Stimulated activated CD4-positive, alpha-beta T cell treated with anti-CD3 and anti-CD28 coated beads, Interleukin-15, amount 100 ng/mL, for 24 hours (primary cell): ENCODE measurements around the gene ANKS4B.
A peak's percentile ranks its signal among the peaks of the same experiment; 100 is the strongest.
"Not testable (repeated sequence)": the region's sequence is repeated elsewhere in the genome, so short reads cannot be mapped to it uniquely, and the experiment has no call there.

ENCODE experiments used
- DNase-seq: peaks from one replicate; pipeline ENCODE4 v3.0.0-alpha.2; 2020

Gene ANKS4B, protein sequence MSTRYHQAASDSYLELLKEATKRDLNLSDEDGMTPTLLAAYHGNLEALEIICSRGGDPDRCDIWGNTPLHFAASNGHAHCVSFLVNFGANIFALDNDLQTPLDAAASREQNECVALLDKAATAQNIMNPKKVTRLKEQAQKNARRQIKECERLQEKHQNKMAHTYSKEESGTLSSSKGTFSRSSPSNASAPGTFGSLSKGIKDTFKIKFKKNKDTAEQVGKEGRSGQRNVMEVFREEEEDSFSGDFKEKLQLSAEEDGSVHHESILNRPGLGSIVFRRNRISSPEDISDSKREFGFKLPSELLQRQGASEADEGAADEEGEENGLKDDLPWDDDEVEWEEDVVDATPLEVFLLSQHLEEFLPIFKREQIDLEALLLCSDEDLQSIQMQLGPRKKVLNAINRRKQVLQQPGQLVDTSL

DNA sequence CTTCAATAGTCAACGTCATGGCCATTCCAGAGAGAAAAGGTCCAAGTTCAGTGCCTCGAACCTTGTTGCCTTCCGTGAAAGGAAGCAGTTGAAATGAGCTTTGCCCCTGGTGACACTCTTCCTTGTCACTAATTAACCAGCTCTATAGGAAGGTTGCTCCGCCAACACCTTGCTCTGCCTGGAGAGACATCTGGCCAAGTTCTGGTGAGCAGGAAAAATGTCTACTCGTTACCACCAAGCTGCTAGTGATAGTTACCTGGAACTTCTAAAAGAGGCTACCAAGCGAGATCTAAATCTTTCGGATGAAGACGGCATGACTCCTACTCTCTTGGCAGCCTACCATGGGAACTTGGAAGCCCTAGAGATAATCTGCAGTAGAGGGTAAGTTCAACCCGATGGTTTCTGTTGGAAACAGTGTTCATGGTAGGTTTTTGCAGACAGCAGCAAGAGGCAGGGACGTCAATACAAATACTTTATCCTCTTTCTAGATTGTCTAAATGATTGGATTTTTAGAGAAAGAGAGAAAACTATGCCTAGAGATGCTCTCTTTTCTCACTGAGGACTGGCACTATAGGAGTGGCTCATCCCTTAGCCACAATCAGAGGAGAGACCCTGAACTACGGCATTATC, at the start of gene ANKS4B:
TSS of gene ANKS4B (plus strand) at position 179 of the 630 bp plus-strand sequence. CDS start at position 218, 39 bp downstream.
- DNase-seq: no peak

DNA sequence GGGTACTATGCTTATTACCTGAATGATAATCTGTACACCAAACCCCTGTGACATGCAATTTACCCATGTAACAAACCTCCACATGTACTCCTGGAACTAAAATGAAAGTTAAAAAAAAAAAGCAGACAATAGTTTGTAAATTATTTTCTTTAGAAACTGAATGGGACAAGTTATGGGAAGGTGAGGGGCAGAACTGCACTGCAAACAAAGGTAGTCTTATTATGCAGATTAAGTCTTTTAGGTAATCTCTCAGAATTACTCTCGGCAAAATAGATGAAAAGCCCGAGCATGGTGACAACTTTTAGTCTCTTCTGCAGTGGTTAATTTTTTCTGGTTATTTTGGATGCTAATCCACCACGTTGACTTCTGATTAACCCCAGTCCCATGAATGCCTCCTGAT, 49.5 kb upstream of the ANKS4B start:
- DNase-seq: no peak

DNA sequence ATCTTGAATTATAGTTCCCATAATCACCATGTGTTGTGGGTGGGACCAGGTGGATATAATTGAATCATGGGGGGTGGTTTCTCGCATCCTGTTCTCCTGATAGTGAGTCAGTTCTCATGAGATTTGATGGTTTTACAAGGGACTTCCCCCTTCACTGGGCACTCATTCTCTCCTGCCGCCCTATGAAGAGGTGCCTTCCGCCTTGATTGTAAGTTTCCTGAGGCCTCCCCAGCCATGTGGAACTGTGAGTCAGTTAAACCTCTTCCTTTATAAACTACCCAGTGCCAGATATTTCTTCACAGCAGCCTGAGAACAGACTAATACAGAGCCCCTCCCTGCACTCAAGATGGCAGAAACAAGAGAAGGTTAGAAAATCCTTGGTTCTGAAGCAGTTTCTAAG, 48.7 kb upstream of the ANKS4B start:
- DNase-seq: peak; percentile 56

DNA sequence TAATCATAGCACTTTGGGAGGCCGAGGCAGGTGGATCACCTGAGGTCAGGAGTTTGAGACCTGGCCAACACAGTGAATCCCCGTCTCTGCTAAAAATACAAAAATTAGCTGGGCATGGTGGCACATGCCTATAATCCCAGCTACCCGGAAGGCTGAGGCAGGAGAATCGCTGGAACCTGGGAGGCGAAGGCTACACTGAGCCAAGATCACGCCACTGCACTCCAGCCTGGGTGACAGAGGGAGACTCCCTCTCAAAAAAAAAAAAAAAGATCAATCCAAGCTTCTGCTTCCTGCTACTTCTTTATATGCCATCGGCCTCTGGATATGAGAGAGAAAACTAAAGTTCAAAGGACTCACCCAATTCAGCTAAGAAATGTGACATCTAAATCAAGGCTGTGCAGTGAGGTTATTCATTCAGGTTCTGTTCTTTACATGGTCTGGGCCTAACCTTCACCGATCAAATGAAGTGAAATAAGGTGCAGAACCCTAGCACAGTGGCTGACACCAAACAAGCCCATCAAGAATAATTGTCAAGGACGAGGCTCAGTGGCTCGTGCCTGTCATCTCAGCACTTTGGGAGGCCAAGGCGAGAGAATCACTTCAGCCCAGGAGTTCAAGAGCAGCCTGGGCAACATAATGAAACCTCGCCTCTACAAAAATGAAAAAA, 47.7 kb upstream of the ANKS4B start:
- DNase-seq: no peak

DNA sequence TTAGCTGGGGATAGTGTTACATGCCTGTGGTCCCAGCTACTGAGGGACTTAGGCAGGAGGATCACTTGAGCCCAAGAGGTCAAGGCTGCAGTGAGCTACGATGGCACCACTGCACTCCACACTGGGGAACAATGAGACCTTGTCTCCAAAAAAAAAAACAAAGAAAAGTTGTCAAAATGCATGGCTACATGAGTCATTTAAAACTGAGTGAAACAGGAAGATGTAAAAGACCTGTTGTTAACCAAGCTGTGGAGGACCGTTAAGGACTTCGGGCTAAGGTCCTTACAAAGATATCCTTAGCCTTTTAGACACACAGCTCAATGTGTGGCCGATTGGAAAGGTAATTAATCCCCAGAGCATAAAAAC, 47.2 kb upstream of the ANKS4B start:
- no peak for DNase-seq

DNA sequence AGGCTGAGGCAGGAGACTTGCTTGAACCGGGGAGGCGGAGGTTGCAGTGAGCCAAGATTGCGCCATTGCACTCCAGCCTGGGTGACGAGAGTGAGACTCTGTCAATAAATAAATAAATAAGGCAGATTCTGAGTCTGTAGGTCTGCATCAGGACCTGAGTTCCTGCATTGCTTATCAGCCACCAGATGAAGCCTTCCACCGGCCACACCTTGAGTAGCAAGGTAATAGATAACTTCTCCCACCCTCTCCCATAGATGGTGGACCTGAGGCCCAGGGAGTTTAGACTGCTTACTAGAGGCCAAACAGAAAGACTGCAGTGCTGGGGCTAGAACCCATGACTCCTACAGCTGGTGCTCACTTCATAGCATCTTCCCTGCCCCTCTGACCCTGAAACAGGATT, 44.2 kb upstream of the ANKS4B start:
- no peak for DNase-seq

DNA sequence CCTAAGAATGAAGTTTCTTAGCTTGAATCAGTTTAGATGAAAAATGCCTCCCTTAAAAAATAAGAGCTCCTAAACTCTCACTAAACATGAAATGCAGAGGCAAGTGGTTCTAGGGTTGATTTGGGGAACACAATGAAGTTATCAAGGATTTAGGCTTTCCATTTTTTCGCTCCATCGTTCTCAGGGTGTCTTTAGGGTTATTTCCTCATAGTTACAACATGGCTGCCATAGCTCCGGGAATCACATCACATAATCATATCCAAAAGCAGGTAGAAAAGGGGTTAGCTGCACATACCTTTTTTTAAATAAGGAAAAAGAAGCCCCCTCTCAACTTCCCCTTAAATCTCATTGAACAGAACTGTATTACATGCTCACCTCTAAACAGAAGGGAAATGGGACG, 43.5 kb upstream of the ANKS4B start:
- no peak for DNase-seq

DNA sequence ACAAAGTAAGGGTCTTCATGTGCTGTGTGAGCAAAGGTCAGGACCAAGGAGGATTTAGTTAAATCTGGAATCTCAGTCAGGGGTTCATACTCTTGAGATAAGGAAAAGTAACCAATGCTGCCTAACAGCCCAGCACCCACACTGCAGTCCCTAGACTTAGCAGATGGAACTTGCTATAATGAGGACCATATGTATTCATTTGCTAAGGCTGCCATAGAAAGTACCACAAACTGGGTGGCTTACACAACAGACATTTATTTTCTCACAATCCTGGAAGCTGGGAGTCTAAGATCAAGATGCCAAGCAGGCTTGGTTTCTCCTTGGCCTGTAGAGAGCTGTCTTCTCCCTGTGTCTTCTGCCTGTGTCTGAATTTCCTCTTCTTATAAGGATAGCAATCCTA, 42.9 kb upstream of the ANKS4B start:
- DNase-seq: no peak

DNA sequence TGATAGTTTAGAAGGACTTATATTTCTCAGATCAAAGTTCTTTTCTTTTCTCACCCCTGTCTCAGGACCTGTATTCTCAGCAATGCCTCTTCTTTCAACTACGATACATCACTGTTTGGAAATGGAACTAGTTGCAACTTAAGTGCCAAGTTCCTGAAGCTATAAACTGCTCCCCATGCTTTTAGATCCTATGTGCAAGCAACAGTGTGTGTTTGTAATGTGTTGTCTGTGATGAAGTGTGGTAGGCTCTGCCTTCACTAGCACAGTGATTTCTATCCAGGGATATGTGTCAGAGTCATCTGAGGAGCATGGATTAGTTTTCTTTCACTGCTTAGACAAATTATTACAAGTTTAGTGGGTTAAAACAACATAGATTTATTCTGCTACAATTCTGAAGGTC, 40.5 kb upstream of the ANKS4B start:
- no peak for DNase-seq

DNA sequence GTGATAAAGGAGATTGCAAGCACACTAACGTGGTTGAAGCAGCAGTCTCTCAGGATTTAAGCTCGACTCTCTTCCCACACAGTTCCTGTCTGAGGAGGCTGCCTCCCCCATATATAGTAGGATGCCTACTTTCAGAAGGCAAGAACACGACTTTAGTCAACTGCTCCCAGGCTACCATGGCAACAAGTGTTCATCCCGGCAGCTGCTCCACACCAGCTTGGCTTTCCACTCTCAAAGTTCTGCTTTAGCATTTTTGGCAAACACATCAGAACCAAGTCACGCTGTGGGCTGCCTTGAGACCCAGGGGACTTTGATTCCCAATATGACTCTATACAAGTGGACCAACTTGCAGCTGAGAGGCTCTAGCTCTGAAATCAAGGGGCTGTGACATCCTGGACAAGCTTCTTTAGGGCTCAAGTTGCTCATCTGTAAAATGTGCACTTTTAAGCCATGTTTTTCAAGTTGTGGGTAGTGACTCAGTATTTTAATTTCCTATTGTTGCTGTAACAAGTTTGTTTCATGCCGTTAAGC, 38.7 kb upstream of the ANKS4B start:
- no peak for DNase-seq

DNA sequence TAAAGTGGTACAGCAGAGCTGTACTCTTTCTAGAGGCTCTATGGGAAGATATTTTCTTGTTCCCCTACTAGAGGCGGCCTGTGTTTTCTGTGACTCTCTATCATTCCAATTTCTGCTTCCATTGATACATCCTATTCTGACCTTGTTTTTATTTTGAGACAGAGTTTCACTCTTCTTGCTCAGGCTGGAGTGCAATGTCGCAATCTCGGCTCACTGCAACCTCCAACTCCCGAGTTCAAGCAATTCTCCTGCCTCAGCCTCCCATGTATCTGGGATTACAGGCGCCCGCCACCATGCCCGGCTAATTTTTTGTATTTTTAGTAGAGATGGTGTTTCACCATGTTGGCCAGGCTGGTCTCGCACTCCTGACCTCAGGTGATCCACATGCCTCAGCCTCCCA, 38.2 kb upstream of the ANKS4B start:
- DNase-seq: not testable (repeated sequence)

DNA sequence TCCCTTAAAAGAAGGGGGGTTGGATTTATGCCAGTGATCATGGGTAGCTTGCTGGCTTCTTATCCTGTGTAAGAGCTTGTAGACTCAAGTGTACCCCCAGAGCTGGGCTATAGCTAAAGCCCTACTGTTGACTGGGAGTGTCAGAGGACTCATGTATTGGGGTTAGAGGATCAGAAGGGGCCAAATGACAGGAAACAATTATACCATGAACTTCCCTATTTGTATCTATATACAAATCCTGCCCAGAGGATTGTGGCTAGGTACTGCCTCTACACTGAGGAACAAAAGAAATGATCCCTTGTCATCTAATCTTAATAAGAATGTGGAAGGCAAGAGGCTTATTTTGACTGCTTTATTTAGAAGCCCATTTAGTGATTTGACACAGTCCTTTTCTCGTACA, 36.4 kb upstream of the ANKS4B start:
- no peak for DNase-seq

DNA sequence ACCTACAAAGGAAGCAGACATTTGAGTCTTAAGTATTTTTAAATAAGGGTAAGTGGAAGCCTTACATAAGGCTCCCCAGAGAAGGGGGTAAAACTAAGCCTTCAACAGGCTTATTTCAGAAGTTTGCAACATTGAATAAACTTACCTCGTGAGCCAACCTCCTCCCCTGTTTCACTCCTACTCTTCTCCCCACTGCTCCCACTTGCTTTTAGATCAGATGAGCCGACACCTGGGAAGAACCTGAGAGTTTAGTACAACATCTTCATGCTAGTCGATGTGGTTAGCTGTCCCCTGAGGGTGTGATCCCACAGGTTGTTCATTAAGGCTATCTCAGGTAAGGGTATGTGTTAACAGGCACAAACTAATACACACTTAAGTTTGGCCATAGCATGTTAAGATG, 35.9 kb upstream of the ANKS4B start:
- no peak for DNase-seq

DNA sequence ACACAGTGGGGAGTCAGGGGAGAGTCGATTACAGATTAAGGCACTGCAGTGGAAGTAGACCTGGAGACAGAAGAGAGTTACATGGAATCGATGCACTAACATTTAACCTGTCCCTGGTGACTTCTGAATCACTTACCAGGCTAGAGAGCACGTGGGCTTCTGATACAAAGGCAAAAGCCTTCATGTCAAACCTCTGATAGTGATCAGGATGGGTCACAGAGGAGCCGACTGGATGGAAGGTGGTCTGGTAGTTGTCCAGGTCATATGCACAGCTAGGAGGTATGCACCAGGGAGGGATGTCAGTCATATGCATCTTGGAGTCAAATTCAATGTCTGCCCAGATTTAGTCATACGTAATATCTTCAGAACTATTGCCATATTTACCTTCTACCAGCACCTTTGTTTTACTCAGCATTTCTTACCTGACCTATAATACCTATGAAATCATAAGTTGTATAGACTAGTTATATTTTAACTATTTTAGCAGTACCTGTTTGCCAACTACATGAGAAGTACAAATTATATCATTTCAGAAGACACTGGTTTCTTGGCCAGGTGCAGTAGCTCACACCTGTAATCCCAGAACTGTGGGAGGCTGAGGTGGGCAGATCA, 33.8 kb upstream of the ANKS4B start:
- DNase-seq: no peak

DNA sequence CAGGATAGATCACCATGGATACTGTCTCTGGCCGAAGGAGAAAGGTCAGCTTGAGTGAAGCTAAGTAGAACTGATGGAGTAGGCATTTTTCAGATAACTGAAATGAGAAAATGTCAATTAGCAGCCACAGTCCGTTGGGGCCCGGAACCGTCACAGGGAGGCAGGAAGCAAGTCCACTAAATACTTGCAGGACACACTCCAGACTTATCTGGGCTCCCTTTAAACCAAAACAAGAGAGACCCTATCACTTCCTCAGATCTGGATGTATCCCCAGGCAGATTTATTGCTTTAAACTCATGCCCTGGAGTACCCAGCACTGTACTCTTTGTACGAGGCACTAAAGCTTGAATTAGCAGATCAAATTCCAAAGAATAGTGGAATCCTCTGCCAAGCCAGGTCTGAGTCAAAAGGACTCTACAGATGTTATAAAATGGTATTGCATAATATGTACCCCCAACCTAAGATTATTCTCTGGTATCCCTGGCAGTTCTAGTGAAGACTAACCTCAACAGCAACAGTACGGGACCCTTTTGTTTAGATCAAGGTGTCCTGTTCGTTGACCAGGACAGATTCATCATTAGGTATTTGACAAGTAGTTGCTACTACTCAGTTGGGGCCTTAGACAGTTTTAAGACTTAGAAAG, 30.2 kb upstream of the ANKS4B start:
- no peak for DNase-seq

DNA sequence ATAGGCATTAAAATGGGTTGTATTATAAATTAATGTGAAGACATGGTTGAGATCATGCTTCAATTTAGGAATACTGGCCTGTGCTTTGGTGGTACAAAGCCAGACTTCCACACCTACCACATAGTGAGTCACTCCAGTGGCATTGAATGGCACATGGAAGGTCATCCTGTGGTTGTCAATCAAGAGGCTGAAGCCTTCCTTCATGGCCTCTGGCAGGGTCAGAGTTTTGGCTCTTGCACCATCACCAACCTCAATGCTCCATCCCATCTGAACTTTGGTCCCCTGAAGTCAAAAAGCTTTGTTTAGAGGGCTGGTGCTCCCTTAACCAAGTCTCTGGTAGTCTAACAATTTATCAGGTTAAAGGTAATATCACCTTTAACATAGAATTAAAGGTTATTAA, 28.2 kb upstream of the ANKS4B start:
- DNase-seq: no peak

DNA sequence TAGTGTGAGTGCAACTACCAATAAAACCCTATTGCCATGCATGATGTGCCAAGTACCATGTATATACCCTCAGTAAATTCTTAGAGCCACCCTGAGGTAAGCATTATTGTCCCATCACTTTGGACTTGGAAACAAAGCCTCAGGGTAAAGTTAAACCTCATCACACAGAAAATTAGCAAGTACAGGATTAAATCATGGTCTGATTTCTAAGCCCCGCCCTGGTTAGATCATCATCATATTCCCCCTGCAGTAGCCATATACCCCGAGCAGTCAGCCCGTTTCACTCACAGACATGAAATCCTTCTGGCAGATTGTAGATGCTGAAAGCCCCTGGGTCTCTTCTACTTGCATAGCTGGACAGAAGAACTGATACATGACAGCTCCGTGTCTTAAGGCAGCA, 26.9 kb upstream of the ANKS4B start:
- no peak for DNase-seq

DNA sequence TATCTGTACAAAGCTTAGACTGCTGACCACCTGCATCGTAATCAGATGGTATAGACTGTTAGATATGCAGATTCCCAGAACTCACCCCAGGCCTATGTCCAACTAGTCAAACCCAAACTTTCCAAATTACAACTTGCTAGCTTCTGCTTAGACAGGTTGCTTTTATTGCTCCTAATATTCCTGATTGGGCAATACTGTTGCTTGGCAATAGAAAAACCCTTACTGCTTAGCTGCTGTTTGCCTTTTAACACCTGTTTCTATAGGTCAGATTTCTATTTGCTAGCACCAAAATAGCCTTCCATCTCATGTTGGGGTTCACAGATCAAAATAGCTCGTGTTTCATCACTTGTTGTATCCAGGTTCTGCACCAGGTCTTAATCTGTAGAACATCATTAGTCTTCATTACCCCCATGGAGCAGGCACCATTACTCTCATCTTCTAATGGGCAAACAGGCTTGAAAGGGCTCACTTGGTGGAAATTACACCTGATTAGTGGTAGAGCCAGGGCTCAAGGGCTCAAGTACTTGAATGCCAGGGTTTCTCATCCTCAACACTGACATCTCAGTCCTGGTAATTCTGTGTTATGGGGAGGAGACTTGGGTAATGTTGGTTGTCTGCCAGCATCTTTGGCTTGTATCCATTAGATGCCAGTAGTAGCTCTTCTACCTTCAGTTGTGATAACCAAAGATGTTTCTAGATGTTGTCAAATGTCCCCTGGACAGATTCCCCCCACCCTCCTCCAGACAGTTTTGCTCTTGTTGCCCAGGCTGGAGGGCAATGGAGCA, 24.9 kb upstream of the ANKS4B start:
- no peak for DNase-seq

DNA sequence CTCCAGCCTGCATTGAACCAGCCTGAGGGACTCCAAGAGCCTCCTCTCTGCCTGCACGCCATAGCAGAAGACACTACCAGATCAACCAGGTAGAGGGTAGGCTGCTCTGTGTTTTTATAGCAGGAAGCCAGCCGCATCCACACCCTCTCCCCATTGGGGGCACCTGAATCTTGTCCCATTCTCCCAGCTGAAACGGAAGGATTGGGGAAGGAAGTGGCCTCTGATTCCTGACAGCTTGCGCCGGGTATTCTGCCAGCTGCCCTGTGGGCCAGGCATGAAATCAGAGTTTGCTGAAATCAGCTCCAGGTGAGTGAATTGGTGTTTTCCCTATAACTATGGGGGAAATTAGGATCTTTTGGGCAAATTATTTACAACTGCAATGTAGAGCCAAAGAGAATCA, 22.0 kb upstream of the ANKS4B start, which contains the start of gene ZP2:
TSS of gene ZP2 (minus strand) at position 89 of the 400 bp plus-strand sequence. CDS start at position 62, 27 bp downstream.
- no peak for DNase-seq

DNA sequence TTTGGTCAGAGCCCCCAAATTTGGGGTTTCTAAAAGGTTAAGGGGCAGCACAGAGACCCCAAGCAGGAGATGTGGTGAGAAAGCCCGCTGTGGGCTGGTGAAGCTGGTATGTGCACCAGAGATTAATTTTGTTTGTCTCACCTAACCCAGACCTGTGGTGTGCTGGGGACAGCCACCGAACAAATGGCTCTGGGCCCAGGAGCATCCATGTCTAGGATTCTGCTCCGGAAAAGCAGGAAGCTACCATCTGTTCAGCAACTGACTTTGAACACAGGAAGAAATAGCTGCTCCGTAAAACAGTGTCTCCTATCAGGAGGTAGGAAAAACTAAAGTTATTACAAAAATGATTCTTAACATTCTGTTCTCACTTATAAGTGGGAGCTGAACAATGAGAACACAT, 19.4 kb upstream of the ANKS4B start:
- DNase-seq: no peak

DNA sequence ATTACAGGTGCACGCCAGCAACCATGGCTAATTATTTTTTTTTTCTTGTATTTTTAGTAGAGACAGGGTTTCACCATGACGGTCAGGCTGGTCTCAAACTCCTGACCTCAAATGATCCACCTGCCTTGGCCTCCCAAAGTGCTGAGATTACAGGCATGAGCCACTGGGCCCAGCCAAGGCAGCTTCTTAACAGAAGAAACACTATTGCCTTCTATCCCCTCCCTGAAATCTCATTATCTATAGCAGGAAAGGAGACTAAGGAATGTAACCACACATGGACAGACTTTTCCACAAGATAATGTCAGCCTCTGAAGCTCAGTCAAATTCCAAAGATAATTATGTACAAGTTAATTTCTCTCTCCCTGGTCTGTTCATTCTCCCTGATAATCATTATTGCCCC, 16.4 kb upstream of the ANKS4B start:
- no peak for DNase-seq

DNA sequence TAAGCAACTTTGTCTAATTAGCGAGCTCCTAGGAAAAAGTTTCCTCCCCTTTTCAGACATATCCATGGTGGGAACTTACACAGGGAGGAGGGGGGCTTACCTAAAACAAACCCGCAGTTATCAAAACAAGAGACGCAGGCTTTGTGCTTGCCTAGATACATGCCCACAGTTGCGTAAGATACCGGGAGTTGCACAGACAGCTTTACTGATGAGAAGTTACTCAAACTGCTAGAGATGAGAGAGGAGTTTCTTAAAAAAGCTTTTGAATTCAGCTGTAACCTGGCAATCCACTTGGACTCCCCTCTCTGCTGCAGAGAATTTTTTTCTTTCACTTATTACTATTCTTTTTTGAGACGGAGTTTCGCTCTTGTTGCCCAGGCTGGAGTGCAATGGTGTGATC, 15.3 kb upstream of the ANKS4B start:
- no peak for DNase-seq
